Measurements from ENCODE around the gene NRG4.

Gene NRG4

DNA sequence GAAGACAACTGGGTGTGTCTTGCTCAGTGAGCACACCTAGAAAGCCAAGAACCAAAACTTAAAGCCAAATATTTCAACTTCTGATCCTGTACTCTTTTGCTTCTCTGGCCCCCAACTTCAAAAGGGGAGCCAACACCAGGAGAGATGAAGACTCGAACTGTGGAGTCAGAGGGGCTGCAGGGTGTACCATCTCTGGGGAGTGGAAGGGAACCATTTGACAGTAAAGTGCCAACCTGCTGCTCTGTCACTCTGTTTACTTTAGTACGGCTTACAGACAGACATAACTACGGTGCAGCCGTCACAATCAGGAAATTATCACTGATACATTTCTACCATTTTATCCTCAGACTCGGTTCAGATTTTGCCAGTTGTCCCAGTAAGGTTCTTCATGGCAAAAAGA lies 107.0 kb downstream of the NRG4 start:
- DNase-seq: no peak
- intact Hi-C loops (cut with DNase I; ENCODE audit: low total_unique reads): no loop called here
- H3K36me3 ChIP-seq: peaks cover 0 to 9% (median 0%) of the 10 kb centered on the region in 3 donors
- no peak for TF ChIP-seq CTCF (IDR thresholded peaks at IDR 0.05)
- no peak overlapping the region for H3K27ac ChIP-seq
- no peaks in the 10 kb centered on the region for H3K27me3 ChIP-seq
- H3K4me1 ChIP-seq: peaks cover 0 to 26% (median 12%) of the 10 kb centered on the region in 4 donors
- H3K4me3 ChIP-seq: no peak overlapping the region
- H3K9me3 ChIP-seq: no peaks in the 10 kb centered on the region

DNA sequence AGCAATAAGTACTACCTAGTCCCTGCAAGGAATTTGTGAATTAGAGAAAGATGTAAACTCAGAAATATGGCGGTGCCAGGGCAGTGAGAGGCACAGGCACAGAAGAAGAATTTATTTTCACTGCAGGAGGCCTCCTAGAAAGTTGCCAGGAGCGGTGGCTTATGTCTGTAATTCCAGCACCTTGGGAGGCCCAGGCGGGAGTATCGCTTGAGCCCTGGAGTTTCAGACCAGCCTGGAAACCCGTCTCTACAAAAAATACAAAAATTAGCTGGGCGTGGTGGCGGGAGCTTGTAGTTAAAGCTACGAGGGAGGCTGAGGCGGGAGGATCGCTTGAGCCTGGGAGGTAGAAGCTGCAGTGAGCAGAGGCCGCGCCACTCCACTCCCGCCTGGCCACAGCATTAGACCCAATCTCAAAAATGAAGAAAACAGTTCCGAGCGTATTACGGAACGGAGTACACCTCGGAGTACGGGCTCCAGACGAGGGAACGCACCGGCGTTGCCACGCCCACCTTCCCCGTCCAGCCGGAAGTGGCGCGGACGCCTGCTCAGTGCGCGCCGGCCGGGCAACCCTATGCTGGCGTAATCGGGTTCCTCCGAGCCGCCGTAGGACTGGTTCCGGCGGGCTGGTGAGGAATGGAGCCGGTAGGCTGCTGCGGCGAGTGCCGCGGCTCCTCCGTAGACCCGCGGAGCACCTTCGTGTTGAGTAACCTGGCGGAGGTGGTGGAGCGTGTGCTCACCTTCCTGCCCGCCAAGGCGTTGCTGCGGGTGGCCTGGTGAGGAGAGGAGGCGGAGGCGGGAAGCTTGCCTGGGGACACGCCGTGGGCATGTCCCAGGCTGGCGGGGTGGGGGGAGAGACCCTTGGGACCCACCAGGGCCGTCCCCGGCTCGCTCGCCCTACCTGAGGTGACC lies 108.6 kb downstream of the NRG4 start, which contains the start of gene FBXO22:
Gene FBXO22, plus strand, starts transcription at position 548 of the 909 bp plus-strand sequence. Its CDS starts 86 bp downstream, at position 634.
- peak within 1 kb of the TSS; percentile 77 to 83 for H3K27ac ChIP-seq
- H3K27me3 ChIP-seq: no peaks in the 10 kb centered on the region
- peaks cover 0 to 5% (median 0%) of the 10 kb centered on the region in 3 donors for H3K36me3 ChIP-seq
- DNase-seq: peak; percentile 90 to 93
- peak within 1 kb of the TSS; percentile 76 to 81 for H3K4me3 ChIP-seq
- no peaks in the 10 kb centered on the region for H3K9me3 ChIP-seq
- no peak for TF ChIP-seq CTCF (IDR thresholded peaks at IDR 0.05)
- intact Hi-C loops (cut with DNase I; ENCODE audit: low total_unique reads): no loop called here
- H3K4me1 ChIP-seq: peaks cover 0 to 26% (median 12%) of the 10 kb centered on the region in 4 donors

DNA sequence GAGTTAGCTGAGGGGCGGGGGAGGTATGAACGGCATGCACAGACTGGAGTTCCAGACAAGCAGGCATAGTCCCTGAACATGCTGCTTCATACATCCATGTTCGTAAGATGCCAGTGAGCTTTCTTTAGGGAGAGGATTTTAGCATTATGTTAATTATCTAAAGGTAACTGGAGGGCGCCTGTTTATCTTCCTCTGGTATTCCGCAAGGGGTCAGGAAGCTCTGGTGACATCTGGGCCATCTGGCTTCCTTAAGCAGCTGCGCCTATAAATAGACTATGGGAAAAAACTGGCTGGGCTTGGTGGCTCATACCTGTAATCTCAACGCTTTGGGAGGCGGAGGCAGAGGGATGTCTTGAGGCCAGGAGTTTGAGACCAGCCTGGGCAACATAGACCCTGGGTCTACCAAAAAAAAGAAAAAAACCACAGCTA lies 110.1 kb downstream of the NRG4 start:
- Histone ChIP-seq H3K4me3 (no peak overlapping the region), H3K4me1 (peaks cover 0 to 26% (median 12%) of the 10 kb centered on the region in 4 donors), H3K27me3 (no peaks in the 10 kb centered on the region), H3K9me3 (no peaks in the 10 kb centered on the region), H3K27ac (no peak overlapping the region), H3K36me3 (peaks cover 0 to 4% (median 0%) of the 10 kb centered on the region in 3 donors)
- no peak for DNase-seq
- no peak for TF ChIP-seq CTCF (IDR thresholded peaks at IDR 0.05)
- intact Hi-C loops (cut with DNase I; ENCODE audit: low total_unique reads): no loop called here

- Histone ChIP-seq H3K4me1 (peaks cover 0 to 16% (median 12%) of the 10 kb centered on the region in 4 donors), H3K9me3 (no peaks in the 10 kb centered on the region), H3K27me3 (no peaks in the 10 kb centered on the region), H3K36me3 (peaks cover 0 to 4% (median 0%) of the 10 kb centered on the region in 3 donors), H3K27ac (no peak overlapping the region), H3K4me3 (no peak overlapping the region)
- DNase-seq: no peak
- TF ChIP-seq CTCF (IDR thresholded peaks at IDR 0.05): no peak
- intact Hi-C loops (cut with DNase I; ENCODE audit: low total_unique reads): no loop called here
These were observed 111.6 kb downstream of the NRG4 start for GRCh38 chr15:75900577-75900976.

- no peaks in the 10 kb centered on the region for H3K27me3 ChIP-seq
- H3K27ac ChIP-seq: no peak overlapping the region
- no peak overlapping the region for H3K4me3 ChIP-seq
- H3K4me1 ChIP-seq: no peaks in the 10 kb centered on the region
- no peaks in the 10 kb centered on the region for H3K9me3 ChIP-seq
- no peak for TF ChIP-seq CTCF (IDR thresholded peaks at IDR 0.05)
- intact Hi-C loops (cut with DNase I; ENCODE audit: low total_unique reads): no loop called here
- peaks cover 0 to 14% (median 0%) of the 10 kb centered on the region in 3 donors for H3K36me3 ChIP-seq
- DNase-seq: no peak
These were observed 116.5 kb downstream of the NRG4 start for GRCh38 chr15:75895731-75896130.
